AG04450 (cell line): ENCODE data around the gene PCP4L1. TPM values are rescaled to one million over a fixed set of nuclear protein-coding genes. Genes with fewer than 3 reads are reported as not detected.

Experiments used
- CTCF ChIA-PET: fragments of 300-600, 350-600 bp; formaldehyde crosslinking; extraction: SDS; loops from one replicate; lab custom pipeline; 2022; ENCODE audit warnings: antibody characterized with exemption, inconsistent platforms; lab: Charles Lee
- POLR2A ChIA-PET: fragments of 350-600 bp; formaldehyde crosslinking; extraction: SDS; loops from one replicate; lab custom pipeline; 2021; ENCODE audit warnings: antibody characterized with exemption, inconsistent platforms; lab: Yijun Ruan, JAX
- DNase-seq: peaks from one replicate; pipeline ENCODE4 v3.0.0-alpha.2; 2011; ENCODE audit warnings: low read depth, low spot score
- H3K27ac ChIP-seq: one replicate; pipeline ENCODE4 v1.5.1; 2012; ENCODE audit warnings: low read depth, low read length, control low read depth
- H3K27me3 ChIP-seq: one replicate; pipeline ENCODE4 v1.6.0; 2012; ENCODE audit warnings: low read length; ENCODE audit not compliant: control insufficient read depth, insufficient read depth
- H3K4me3 ChIP-seq: 2 replicates; pipeline ENCODE4 v1.5.1; 2011; ENCODE audit warnings: mild to moderate bottlenecking, low read depth, low read length, control low read depth
- H3K9me3 ChIP-seq: 2 replicates; pipeline ENCODE4 v1.5.1; 2012; ENCODE audit warnings: low read length; ENCODE audit not compliant: control insufficient read depth, insufficient read depth
- polyA plus RNA-seq: library from polyadenylated mRNA; depleted of rRNA; stranded (reverse); fragments of >200 nt; gene quantifications from 2 replicates; pipeline ENCODE4 v1.2.3, GENCODE V29; 2011
- TF ChIP-seq, protein P1 (sequence below): IDR thresholded peaks from 2 replicates; pipeline ENCODE4 v1.5.1; 2011; ENCODE audit warnings: low read depth, low read length, control low read depth, inconsistent platforms

PCP4L1 gene
- polyA plus RNA-seq, 1 experiment = not detected

DNA sequence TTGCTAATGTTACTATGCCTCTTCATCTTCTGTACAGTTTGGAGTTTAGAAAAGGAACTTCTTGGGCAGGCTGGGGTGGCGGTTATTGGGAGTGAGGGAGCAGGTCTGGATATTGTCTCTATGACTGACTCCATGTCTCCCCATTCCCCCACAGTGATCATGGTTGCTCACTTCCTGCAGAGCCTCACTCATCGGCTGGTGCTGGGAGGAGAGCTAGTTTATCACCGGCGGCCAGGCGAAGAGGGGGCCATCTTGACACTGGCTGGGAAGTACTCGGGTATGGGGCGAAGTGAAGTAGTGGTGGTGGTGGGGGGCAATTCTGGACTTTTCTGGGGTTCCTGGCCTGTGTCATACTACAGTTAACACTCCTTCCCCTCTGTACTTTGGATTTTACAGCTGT lies 30.5 kb upstream of the PCP4L1 start:
- H3K4me3 ChIP-seq = no peak overlapping the region
- H3K27ac ChIP-seq = no peak overlapping the region
- POLR2A ChIA-PET = no interaction called here
- peaks cover 2% of the 10 kb centered on the region for H3K27me3 ChIP-seq
- no peak for DNase-seq
- CTCF ChIA-PET = interaction anchor here (0.5 to 8.9 kb wide), 22 partner anchors 8 to 161 kb away, joined by 3 to 197 read pairs (median 6); partner anchors contain the start of genes CFAP126, NDUFS2, NR1I3 and PPOX
- TF ChIP-seq, protein P1, sequence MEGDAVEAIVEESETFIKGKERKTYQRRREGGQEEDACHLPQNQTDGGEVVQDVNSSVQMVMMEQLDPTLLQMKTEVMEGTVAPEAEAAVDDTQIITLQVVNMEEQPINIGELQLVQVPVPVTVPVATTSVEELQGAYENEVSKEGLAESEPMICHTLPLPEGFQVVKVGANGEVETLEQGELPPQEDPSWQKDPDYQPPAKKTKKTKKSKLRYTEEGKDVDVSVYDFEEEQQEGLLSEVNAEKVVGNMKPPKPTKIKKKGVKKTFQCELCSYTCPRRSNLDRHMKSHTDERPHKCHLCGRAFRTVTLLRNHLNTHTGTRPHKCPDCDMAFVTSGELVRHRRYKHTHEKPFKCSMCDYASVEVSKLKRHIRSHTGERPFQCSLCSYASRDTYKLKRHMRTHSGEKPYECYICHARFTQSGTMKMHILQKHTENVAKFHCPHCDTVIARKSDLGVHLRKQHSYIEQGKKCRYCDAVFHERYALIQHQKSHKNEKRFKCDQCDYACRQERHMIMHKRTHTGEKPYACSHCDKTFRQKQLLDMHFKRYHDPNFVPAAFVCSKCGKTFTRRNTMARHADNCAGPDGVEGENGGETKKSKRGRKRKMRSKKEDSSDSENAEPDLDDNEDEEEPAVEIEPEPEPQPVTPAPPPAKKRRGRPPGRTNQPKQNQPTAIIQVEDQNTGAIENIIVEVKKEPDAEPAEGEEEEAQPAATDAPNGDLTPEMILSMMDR = no peak
- no peaks in the 10 kb centered on the region for H3K9me3 ChIP-seq

DNA sequence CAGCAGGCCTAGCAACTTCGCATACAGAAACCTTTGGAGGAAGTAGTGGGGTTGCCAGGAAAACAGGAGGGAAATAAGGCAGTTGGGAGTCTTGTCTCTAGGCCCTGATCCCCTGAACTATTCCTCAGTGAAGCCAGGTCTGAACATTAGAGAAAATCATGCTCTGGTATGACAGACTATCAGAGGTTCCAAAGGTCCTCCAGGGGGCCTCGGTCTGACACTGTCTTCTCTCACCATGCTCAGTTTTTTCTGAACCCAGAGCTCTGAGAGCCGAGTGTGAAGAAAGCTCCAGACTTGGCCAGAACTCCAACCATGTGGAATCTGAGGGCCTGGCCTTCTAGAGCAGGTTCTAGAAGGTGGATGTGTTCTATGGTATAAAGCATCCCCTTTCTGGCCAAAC lies 28.6 kb upstream of the PCP4L1 start:
- Histone ChIP-seq H3K27ac (no peak overlapping the region), H3K27me3 (peaks cover 4% of the 10 kb centered on the region), H3K4me3 (no peak overlapping the region), H3K9me3 (no peaks in the 10 kb centered on the region)
- POLR2A ChIA-PET = no interaction called here
- no peak for DNase-seq
- CTCF ChIA-PET = interaction anchor here (0.7 to 8.9 kb wide), 9 partner anchors 11 to 154 kb away, joined by 3 to 197 read pairs (median 5); no protein-coding TSS in a partner anchor
- TF ChIP-seq, protein P1 = no peak

DNA sequence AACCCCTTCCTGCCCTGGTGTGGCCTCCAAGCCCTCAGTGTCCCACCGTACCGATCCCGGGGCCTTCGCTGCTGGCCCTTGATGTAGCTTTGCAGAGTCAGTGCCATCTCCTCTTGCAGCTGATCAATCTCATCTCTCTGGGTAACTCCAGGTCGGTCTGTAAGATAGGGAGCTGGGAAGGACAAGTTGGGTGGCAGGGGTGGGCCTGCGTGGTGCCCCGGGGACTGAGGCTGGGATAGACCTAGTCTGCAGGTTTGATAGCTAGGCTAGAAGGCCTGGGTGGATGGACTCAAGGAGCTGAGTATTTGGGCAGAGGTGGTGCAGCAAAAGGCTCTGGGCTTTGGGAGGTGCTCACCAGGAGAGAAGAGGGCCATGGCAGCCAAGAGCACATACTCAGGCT lies 27.8 kb upstream of the PCP4L1 start:
- ChIA-PET CTCF (interaction anchor here (0.8 to 8.9 kb wide), 8 partner anchors 10 to 153 kb away, joined by 3 to 197 read pairs (median 8); no protein-coding TSS in a partner anchor), POLR2A (no interaction called here)
- H3K9me3 ChIP-seq = no peaks in the 10 kb centered on the region
- no peak overlapping the region for H3K27ac ChIP-seq
- H3K27me3 ChIP-seq = peaks cover 4% of the 10 kb centered on the region
- TF ChIP-seq, protein P1 = no peak
- no peak overlapping the region for H3K4me3 ChIP-seq
- no peak for DNase-seq

DNA sequence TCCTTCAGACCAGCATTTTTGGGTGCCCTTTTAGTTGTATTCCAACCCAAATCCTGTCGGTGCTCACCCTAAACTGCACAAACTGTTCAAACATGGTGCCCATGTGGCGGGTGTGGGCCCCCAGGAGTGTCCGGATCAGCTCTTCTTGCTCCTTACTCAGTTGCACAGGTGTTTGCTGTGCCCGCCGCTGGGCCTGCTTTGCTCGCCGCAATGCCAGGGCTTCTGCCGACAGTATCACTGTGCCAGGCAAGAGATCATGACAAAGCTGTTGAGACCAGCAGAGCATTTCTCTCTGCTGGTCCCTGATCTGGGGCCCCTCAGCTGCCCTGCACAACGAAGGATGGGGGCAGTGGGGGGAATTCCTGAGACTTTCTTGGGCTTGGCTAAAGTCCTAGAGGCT lies 25.4 kb upstream of the PCP4L1 start:
- peaks cover 6% of the 10 kb centered on the region for H3K27me3 ChIP-seq
- ChIA-PET POLR2A (no interaction called here), CTCF (no interaction called here)
- H3K27ac ChIP-seq = no peak overlapping the region
- H3K9me3 ChIP-seq = no peaks in the 10 kb centered on the region
- TF ChIP-seq, protein P1 = no peak
- no peak for DNase-seq
- no peak overlapping the region for H3K4me3 ChIP-seq

DNA sequence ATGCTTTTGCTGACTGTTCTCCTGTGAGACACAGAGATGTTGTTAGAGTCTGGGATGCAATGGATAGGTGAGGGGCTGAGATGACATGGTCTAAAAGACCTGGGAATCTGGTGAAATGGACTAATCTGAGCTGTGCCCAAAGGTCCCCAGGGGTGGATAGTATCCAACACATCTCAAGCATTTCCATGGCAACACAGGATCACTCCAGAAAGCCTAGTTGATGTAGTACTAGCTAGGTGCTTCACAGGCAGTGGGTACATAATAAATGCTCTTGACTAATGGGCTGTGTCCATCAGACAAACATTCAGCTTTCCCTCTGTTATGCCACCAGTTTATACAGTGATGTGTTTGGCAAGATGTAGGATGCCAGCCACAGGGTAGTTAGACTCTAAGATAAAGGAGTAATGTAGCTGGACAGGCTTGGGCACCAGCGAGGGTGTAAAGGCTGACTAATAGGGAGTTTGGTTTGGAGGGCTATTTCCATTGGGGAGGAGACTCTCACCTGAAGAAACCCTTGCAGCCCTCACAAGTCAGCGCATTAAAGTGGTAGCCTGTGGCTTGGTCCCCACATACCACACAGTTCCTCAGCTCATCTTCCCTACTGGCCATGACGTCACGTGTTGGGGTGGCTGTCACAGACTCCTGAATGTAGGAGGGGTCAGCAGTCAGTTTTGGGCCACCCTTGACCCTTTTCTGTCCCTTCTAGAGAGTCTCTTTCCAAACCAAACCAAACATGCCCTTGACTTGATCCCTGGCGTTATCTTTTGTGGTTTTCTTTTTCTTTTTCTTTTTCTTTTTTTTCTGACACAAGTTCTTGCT lies 22.4 kb upstream of the PCP4L1 start:
- Histone ChIP-seq H3K27ac (no peak overlapping the region), H3K9me3 (no peaks in the 10 kb centered on the region), H3K27me3 (peaks cover 12% of the 10 kb centered on the region), H3K4me3 (no peak overlapping the region)
- POLR2A ChIA-PET = no interaction called here
- CTCF ChIA-PET = interaction anchor here (0.9 to 1.7 kb wide), 3 partner anchors 9 to 146 kb away, joined by 3 to 7 read pairs (median 3); partner anchors contain the start of gene TOMM40L
- TF ChIP-seq, protein P1 = no peak
- no peak for DNase-seq
